ENCODE data around the gene IQSEC2.

IQSEC2 gene

DNA sequence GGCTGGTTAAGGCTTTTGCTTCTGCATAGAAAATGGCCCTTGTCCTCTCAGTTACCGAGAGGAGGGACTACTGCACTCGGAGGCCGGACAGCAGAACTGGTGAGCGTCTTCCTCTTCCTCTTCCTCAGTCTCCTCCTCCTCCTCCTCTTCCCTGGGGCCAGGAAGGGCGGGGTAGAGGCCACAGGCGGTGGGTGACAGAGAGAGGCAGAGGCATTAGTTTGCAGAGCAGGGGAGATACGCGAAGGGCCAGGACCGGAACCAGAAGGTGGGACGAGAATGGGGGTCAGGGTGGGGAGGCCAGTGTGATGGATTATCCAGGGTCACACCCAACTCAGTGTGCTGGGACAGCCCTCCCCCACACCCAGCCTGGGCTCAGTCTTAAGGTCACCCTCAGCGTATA is 14.5 kb downstream of the IQSEC2 start:
- DNase-seq (ENCODE audit: low spot score) = no peak

GRCh38 chrX:53265771-53266574 is 15.4 kb downstream of the IQSEC2 start:
- peak; percentile 14 for DNase-seq (ENCODE audit: low spot score)

GRCh38 chrX:53263597-53264094 is 17.7 kb downstream of the IQSEC2 start:
- DNase-seq (ENCODE audit: low spot score) = peak; percentile 53

GRCh38 chrX:53262918-53263394 is 18.4 kb downstream of the IQSEC2 start:
- peak; percentile 70 for DNase-seq (ENCODE audit: low spot score)

DNA sequence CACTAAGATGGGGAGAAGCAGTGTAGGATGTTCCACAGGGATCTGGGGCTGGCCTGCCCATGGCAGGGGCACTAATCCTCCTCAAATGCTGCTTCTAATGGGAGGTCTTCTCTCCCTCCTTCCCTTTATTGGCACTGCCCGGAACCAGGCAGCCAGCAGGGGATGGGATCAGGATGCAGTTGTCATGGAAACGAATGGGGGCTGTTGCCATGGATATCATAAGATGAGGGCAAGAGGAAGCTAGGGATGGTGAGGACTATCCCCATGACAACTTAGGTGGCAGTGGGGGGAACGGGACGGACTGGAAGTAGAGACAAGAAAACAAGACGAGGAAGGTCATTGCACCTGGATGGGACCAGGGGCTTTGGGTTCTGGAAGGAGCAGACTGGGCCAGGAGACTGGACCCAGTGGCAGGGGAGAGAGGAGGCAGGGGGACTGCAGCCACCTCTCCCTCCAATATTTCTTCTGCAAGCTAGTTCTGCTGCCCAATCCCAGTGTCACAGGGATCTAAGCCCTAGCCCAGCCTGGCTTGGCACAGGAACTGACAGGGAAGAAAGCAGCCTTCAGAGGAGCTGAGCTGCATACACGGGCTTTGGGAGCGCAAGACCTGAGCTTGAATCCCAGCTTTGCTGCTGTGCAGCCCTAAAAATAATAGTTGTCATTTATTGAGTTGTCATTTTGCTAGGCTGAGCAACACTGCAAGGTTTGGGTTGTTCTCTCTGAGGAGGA is 19.0 kb downstream of the IQSEC2 start:
- DNase-seq (ENCODE audit: low spot score) = no peak

- DNase-seq (ENCODE audit: low spot score) = no peak
These were observed 19.9 kb downstream of the IQSEC2 start for GRCh38 chrX:53261355-53261972.

DNA sequence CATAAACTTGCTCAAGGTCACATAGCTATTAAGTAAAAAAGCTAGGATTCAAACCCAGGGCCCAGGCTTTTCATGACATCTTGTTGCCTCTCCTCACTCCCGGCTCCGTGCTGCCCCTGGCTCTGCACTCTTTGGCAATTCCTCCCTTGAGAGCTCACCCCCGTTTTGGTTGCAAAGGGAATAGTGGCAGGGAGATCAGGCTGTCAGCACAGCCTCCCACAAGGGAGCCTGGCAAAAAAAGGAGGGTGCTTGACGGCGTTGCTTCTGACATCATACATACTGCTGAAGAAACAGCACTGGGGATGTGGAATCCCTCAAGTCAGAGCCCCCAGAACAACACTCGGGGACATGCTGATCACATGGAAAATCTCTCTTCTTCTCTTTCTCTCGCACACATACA is 20.5 kb downstream of the IQSEC2 start:
- DNase-seq (ENCODE audit: low spot score) = no peak

GRCh38 chrX:53257670-53258423 is 23.5 kb downstream of the IQSEC2 start:
- no peak for DNase-seq (ENCODE audit: low spot score)

GRCh38 chrX:53257166-53257565 is 24.2 kb downstream of the IQSEC2 start:
- DNase-seq (ENCODE audit: low spot score) = no peak

DNA sequence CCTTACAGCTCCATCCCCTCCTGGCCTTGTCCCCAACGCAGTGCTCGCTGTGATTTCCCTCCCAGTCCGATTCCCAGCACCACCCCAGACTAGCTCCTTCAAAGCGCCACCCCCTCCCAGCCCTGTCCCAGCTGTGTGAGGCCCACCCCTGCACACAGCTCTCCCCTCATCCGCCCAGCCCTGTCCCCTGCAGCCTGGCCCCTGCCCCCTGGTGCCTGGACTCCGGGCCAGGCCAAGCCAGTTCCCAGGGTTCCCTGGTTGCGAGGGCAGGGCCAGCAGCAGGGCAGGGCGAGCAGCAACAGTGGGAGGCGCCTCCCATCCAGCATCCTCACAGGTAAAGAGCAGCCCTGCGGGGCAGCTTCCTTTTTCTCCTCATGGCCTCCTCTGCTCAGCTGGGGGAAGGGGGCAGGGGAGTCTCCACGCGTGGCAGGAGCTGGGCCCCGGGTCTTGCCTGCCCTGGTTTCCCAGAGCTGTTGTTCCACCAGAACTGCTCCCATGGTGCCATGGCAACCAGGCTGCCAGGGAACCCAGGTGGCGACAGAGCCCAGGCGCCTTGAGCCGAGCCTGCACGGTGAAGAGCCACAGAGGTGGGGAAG is 24.8 kb downstream of the IQSEC2 start:
- DNase-seq (ENCODE audit: low spot score) = no peak

- no peak for DNase-seq (ENCODE audit: low spot score)
These were observed 25.6 kb downstream of the IQSEC2 start for GRCh38 chrX:53255738-53256191.

DNA sequence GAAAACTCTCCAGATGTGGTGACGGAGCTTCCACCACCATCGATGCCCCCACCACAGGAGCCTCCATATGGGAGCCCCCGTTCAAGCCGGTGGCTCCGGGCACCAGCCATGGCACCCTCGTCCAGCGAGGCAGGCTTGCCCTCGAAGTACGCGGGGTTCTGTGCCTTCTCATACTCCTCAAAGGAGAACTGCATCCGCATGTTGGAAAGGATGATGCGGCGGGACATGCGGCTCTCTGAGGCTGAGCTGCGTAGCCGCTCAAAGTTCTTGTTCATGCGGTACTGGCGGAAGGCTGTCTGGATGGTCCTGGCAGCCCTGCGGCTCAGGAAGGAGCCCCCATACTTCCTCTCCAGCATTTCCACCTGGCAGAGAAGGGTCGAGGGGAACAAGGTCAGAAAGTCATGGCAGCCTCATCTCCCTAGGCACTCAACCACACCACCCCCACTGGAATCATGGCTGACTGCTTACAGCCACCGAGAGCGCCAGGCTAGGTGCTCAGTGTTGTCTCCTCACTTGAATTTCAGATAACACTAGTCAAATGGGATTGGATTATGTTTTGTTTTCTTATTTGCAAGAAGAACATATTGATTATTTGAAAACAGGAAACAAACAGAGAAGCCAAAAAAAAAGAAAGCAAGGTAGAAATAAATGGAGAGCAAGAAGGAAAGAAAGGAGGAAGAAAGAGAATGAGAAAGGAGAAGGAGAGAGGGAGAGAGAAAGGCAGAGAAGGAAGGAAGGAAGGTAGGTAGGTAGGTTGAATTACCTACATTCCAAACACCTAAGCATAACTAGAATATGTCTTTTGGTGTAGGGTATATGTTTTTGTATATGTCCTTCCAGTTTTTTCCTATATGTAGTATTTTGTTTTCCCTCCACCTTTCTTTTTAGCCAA is 26.6 kb downstream of the IQSEC2 start:
- DNase-seq (ENCODE audit: low spot score) = no peak

- no peak for DNase-seq (ENCODE audit: low spot score)
These were observed 27.9 kb downstream of the IQSEC2 start for GRCh38 chrX:53253293-53254020.

- peak; percentile 21 for DNase-seq (ENCODE audit: low spot score)
These were observed 30.1 kb downstream of the IQSEC2 start for GRCh38 chrX:53251307-53251706.

DNA sequence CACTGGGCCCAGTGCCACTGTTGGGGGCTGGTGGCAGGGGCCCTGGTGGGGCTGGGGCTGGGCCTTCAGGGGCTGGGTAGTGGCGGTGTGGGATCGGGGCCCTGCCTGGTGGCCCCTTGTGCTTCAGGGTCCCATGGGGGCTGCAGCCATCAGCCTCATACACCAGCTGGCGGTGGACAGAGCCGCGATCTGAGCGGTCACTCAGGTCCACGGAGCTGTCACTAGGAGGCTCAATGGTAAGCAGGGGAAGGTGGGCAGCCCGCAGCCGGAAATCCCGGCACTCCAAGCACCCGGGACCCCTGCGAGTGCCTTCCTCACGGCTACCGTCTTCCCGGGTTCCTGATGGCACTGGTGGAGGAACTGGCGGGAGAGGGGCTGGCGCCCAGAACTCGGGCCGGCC is 30.8 kb downstream of the IQSEC2 start:
- DNase-seq (ENCODE audit: low spot score) = no peak

DNA sequence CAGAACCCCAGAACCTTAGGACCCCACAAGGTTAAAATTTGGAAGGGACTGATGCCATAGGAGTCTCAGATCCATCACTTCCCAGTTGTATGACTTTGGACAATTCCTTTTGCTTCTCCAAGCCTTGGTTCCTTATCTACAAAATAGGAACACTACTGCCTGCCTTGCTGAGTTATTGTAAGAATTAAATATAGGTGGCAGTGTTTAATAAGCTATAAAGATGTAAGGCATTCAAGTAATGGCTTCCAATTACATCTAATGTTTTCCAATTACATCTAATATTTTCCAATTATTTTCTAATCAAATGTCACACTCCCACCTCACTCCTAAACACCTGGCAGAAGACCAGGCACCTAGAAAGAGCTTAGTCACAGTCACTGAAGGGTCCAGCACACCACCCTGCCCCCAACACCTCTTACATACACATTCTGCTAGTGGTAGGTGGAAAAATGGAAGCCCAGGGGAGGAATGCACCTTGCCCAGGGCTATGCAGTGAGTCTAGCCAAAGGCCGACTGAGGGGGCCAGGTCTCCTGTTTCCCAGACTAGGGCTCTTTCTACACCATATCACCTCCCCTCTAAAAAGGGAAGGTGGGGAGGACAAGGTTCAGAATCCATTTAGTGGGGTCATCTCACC is 31.9 kb downstream of the IQSEC2 start:
- DNase-seq (ENCODE audit: low spot score) = no peak

DNA sequence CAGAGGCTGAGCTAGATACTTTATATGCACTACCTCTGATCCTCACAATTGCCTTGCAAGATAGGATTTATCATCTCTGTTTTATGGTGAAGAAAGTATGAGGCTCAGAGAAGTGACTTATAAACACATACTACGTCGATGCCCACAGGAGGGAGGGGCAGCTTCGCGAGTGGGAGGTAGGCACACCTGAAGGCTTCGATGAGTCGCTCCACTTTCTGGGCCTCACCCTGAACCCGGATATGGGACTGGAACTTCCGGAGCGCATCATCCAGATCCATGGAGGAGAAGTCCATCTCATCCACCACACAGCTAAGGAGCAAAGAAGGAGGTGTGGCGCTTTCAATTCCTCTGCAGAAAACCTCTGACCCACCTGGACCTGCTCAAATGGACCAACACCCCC is 33.5 kb downstream of the IQSEC2 start:
- DNase-seq (ENCODE audit: low spot score) = no peak

- DNase-seq (ENCODE audit: low spot score) = no peak
These were observed 35.2 kb downstream of the IQSEC2 start for GRCh38 chrX:53246231-53246630.

DNA sequence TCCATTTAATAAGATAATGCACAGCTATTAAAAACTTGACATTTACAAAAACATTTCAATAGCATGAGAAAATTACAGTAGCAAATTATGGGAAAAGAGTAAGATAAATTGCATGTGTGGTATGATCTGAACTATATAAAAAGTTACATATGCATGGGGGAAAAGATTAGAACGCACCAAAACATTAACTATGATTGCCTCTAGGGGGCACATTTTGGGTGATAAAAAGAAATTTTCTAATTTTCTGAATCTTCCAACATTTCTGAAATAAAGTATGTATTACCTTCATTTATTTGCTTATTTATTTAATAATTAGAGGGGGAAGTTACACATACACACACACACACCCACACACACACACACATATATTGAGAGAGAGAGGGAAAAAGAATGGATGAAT is 36.8 kb downstream of the IQSEC2 start:
- DNase-seq (ENCODE audit: low spot score) = peak; percentile 11
